Stimulated activated CD4-positive, alpha-beta T cell treated with anti-CD3 and anti-CD28 coated beads, Interleukin-1b, Interleukin-23, amount 100 ng/mL, for 24 hours (primary cell): ENCODE data around the gene DIO3.

Experiments
- DNase-seq, 4 experiments: peaks; one replicate each; pipeline ENCODE4 v3.0.0-alpha.2; 2020; ENCODE audit warnings: low read depth in 4 of 4, low spot score in 1 of 4

Gene DIO3

DNA sequence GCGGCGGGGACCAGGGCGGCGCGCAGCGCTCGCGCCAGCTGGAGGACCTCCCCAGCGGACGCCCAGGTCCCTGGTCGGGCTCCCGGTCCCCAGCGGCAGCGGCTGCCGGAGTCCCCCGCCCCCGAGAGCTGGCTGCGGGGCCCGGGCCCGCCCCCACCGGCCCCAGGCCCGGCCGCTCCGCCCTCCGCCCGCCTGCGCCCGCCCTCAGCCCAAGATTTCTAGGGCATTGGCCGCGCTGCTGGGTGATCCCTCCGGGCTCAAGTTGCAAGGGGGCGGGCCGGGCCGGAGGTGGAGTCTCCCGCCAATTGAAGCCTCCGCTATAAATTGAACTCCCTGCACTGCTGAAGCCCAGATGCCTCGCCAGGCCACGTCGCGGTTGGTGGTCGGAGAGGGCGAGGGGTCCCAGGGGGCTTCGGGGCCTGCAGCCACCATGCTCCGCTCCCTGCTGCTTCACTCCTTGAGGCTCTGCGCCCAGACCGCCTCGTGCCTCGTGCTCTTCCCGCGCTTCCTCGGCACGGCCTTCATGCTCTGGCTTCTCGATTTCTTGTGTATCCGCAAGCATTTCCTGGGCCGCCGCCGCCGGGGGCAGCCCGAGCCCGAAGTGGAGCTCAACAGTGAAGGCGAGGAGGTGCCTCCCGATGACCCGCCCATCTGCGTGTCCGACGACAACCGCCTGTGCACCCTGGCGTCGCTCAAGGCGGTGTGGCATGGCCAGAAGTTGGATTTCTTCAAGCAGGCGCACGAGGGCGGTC, at the start of gene DIO3:
Gene DIO3 (plus strand): TSS at position 351 of the 752 bp plus-strand sequence.
- no peak for DNase-seq

DNA sequence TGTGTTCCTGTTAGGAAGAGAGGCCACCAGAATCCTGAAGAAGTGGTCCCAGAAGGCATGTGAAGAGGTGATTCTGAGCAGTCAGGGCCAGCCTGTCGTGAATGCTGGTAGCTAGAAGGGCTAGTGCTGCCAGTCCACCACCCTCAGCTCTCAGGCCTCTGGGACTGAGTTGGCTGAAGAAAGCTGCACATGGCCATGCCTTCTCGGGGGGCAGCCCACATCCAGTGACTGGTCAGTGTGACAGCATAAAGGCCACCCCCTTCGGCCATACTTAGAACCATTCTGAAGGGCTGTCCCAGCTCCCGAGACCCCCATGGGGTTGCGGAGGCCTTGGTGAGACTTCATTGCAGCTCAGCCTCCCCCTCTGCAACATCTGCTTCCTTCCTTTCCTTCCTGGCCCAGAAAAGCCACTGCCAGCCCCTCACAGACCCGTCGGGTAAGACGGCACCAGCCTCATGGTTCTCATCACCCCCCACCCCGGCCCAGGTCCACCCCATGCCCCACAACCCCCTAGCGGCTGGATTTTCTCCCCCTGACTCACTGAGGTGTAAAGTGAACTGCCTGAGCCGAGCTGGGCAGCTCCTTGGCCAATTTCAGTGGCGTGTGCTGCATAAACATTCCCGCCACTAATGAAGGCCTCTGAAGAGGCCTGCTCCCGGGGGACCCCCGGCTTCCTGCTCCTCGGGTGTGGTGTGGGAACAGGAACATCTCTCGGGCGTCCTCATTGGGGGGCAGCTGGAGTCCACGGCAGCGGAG, 49.5 kb upstream of the DIO3 start:
- DNase-seq: no peak

DNA sequence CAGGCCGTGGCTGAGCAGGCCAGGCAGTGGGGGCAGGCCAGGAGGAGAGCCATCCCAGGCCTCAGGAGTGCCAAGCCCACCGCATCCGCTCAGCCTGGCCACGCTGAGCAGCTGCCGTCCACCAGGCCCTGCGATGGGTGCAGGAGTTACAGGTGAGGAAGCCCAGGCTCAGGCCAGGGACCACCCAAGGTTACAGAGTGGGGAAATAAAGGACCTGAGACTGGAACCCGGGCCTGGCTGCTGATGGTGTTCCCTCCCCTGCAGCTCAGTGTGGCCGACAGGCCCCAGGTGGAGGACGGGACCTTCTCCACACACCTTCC, 49.0 kb upstream of the DIO3 start:
- DNase-seq: no peak

DNA sequence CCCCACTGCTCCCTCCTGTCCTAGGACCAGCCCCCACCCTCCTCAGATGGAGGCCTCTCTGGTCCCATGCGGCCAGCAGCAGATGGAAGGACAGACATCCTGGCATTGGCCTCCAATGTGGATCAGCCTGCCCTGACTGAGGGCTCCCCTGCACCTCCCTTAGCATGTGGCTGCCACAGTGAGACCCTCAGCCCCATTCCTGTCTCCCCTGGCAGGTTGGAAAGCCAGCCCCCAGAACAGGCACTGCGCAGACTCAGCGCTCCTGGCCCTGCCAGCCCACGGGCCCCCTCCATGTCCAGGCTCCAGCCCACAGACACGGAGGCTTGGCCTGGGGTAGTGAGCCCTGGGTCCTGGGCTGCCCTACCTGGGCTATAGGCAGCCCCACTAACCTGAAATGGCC, 47.2 kb upstream of the DIO3 start:
- no peak for DNase-seq

DNA sequence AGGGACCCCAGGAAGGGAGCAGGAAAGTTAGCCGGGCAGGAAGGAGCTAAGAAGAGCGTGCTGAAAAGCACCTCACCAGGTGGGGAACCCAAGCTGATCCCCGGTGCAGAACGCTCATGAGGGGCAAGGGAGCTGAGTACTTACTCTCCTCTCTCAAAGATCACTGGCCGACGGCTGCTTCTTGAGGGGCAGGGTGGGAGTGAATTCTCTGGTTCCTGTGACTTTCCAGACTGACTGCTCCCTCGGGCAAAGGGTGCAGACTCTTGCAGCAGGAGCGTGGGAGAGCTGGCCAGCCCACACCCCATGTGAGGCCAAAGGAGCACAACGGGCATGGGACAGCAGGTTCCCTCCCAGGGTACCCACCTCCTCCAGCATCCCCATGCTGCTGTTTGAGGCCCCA, 44.9 kb upstream of the DIO3 start:
- DNase-seq: no peak

DNA sequence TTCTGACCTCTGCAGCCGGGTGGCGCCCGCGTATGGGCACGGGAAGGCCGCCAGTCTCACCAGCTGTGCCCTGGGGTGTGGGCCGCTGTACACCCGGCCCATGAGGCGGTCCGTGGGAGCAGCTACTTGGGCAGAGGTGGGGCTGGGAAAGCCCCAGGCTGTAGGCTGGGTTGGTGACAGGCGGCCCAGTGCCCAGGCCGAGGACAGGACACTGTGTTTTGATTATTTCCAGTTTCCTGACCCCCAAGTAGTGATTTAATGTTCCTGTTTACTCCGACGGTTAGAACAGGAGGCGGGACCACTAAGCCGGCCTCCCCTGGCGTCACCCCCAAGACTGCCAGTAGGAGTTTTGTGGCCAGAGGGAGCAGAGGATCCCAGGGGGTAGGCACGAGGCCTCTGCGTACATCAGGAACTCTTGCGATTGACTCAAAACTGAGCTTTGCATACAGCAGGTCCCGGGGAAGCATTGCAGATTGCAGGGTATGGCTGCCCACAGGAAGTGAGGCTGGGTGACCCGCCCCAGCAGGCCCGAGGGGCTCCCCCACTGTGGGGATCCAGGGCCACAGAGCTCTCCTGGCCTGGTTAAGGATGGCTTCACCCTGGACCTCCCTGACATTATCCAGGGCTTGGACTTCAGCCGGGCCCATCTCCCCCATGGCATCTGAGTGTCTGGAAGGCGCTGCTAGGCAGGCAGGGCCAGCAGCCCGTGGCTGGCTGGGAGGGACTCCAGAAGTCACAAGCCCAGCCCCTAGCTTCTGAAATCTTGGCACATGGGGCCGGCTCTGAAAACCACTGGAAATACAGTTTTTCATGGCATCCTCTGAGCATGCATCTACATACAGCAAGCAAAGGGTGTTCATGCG, 42.5 kb upstream of the DIO3 start:
- DNase-seq: no peak

DNA sequence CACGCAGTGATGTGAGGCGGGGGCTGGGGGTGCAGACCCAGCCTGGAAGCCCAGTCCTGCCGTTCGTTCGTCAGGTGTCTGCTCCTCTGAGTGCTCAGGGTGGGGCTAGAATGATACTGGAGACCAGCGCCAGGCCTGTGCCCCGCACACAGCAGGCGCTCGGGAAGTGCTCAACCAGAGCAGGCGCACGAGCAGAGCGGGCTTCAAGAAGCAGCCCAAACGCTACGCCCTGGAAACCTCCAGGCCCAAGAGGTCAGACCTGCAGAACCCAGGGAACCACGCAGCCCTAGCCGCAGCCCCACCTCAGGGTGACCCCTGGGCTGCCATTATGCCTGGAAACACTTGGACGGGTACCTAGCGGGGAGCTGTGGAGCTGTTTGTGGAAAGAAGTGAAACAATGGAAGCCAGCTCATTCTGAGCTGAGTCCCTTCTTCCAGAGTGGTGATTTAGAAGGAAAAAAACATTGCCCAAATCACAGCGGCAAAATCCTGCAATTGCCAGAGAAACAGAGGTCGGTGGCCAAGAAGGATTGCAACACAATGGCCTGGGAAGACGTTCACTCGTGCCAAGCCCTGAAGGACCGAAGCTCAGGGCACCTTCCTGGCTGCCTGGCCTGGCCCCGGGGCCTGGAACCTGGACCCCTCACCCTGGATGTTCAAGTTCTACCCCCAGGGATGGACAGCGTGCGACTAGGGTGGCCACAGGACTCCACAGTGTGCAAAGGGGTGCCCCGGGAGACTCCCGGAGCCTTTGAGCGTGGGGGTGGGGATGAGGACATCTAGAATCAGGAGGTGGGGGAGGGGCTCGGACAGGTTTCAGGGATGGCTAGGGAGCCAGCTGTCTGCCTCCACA, 40.4 kb upstream of the DIO3 start:
- DNase-seq: no peak

DNA sequence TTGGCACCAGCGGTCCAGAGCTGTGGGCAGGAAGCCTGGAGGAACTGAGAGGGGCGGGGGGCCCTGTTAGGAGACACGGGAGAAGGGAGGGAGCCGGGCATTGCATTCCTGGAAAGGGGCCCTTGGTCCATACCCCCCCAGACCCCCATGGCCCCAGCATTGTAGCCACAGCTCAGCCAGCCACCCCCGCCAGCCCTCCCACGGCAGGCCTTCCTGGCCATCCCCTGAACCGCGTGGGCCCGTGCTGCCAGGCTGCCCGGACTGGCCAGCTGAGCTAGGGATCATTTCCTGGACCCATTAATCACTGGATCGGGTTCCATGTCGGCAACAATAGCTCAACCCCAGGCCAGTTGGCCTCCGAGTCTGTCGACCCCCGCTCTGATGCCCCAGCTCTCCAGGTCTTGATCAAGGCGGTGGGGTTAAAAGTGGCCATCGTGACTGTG, 39.8 kb upstream of the DIO3 start:
- DNase-seq: no peak

DNA sequence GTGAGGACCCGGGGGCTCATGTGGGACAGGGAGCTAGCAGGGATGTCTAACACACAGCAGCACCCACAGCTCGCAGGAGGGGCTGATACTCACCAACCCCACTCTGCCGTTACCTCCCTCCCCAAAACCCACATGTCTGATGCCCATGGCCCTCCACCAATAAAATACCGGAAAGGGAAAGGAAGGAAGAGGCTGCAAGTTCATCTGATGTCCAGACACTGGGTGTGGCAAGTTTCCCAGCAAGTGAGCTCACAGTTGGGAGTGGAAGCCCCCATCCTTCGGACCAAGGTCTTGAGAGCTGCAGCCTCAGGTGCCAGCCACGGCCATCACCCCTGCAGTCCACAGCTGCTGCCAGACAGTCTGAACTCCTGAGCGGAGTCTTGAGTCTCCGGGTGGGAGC, 39.3 kb upstream of the DIO3 start:
- no peak for DNase-seq

DNA sequence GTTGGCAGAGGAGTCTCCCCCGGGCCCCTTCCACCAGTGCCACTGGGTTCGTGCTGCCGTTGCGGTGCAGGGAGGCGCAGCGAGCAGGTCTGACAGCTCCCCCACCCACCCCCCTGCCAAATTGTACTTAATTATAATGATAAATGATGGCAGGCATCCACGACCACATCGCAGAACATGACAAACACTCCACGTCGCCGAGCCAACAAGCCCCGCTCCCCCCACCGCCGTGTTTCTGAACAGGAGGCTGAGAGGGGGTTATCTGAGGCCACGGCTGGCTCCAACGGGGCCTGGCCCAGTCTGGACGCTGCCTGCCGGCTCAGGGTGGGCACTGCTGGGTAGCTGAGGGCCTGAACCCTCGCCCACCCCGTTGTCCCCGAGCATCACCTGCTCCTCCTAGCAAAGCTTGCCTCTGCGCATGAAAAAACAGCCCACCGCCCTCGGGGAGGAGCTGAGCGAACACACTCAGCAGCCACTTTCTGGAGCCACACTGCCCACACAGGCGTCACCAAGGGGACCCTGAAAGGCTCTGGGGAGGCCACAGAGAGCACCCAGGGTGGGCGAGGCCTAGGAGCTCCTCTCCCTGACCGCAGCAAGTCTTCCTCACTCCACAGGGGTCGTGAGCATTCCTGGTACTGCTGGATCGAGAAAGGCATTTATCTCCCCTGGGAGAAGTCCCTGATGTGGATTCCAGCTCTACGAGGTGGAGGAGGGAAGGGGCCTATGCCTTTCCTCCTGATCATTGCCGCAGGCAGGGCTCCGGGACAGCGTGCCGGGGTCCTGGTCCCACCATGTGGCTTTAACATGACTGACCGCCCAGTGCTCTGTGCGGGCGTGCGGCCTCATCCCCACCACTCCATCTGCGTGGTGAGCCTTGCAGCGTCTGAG, 35.4 kb upstream of the DIO3 start:
- no peak for DNase-seq

DNA sequence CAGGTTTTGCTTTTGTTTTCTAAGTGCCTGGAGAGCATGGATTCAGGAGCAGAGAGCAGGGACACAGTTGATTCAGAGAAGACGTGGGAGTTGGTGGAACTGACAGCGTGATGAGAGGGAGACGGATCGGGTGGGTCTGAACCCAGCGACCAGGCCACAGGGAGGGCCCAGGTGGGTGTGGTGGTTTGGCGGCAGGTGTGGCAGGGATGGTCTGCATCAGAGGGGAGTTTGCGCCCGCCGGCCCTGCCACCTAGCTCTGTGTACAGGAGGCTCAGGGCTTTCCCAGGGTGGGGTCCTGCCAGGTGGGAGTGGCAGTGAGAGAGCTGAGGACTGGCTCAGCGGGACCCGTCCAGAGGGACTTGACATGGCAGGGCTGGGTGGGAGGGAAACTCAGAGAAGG, 33.3 kb upstream of the DIO3 start:
- no peak for DNase-seq

DNA sequence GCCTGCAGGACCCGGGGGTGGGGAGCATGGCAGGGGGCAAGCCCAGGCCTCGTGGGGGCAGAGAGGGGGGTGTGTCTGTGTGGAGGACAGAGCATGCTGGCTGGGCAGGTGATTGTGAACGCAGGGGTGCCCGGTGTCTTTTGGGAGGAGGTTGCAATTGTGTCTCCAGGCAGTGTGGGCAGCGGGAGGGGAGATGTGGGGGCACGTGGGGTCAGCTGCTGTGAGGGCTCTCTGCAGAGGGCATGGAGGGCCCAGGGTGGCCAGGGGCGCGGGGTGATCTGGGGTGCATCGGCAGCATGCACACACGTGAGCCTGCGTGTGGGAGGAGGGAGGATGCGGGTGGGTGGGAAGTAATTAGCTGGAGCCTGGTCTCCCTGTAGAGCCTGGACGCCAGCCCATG, 32.2 kb upstream of the DIO3 start:
- no peak for DNase-seq

DNA sequence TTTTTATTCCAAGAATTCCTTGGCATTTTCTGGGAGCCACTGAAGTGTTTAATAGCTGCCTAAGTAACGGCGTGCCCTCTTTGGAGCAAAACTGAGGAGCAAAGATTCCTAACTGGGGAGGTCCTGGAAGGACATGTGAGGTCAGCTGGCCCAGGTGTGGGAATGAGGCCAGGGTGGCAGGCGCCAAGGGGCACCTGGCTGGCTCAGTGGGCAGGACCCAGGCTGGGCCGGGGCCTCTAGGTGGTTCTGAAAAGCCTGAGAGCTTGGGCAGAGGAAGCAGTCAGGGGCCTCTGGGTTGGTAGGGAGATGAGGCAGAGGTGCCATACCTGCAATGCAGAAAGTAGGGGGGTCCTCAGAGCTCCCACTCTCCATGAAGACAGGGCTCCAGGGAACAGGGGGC, 27.1 kb upstream of the DIO3 start:
- no peak for DNase-seq

DNA sequence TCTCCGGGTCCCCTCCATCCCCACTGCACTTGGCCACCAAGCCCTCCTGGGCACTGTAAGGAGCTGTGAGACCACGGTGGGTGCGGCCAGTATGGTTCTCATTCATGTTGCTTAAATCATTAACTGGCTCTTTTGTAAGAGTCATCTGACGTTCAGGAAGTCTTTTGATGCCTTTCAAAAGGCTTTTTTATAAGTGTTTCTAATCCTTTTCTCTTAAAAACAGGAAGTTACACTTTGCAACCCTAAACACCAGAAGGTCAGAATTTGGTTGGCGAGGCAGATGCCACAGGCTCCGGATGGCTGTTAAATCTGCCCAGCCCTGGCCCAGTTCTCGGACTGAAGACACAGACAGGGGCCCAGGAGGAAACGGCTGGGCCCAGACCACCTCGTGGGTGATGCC, 26.1 kb upstream of the DIO3 start:
- DNase-seq: no peak

DNA sequence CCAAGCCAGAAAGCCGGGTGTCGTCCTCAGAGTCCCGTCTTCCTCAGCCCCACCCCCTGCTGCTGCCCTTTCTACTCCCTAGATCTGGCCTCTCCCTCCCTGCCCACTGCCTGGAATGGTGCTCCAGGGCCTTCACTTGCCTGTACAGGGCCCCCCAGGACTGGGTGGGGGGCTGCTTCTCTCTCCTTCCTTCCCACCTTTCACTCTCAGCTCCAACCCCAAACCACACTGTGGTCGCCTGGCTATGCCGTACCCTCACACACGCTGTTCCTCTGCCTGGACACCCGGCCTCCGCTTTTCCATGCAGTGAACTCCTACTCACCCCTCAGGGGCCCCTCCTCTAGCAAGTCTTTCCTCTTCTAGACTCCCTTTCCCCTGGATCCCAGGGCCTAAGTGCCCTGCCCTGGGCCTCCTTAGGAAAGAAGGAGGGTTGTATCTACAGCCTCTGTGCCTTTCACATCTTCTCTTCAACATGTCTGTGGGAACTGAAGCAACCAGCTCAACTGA, 25.5 kb upstream of the DIO3 start:
- no peak for DNase-seq

DNA sequence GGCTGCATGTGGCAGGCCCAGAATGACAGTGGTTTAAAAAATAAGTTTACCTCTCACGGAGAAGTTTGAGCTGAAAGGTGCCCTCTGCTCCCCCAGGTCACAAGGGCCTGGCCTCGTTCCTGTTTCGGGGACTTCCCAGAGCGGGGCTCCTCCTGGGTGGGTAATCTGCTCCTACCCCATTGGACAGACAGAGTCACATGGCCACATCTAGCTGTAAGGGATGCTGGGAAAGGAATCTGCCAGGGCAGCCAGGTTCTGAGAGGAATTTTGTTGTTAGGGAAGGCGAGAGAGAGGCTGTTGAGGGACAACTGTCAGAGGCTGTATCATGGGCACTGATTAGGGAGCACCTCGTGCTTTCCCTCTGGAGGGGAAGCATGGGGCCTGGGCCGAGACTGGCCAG, 24.0 kb upstream of the DIO3 start:
- no peak for DNase-seq

DNA sequence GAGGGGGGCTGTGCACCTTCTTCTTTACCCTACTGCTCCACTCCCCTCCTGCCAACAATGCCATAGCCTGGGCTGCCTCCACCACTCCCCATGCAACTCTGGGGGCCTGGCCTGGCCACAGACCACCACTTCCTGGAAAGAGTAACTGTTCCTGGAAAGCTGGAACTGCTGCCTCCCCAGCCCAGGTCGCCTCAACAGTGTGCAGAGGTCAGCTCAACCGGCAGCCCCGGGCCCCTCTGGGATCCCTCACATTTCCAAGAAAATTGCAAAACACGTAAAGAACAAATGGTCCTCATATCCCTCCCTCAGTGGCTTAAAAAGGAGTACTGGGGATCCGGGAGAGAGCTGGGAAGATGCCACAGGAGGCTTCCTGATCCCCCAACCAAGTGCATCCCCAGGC, 22.4 kb upstream of the DIO3 start:
- no peak for DNase-seq

DNA sequence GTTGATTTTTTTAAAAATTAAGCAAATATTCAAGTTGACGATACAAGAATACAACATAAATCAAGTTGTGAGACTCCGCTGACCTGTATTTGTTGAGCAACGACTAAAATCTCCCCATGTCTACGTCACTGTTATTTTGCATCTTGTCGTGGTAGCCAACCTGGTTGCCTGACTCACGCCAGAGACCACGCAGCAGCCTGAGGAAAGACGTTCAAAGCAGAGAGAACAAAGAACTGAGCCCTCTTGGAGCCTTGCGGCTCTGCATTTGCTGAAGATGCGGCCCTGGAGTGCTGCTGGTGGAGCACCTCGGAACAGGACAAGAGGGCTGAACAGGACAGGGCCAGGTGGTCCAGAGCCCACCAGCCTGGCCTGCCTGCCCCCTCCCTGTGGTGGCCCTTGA, 21.4 kb upstream of the DIO3 start:
- no peak for DNase-seq

DNA sequence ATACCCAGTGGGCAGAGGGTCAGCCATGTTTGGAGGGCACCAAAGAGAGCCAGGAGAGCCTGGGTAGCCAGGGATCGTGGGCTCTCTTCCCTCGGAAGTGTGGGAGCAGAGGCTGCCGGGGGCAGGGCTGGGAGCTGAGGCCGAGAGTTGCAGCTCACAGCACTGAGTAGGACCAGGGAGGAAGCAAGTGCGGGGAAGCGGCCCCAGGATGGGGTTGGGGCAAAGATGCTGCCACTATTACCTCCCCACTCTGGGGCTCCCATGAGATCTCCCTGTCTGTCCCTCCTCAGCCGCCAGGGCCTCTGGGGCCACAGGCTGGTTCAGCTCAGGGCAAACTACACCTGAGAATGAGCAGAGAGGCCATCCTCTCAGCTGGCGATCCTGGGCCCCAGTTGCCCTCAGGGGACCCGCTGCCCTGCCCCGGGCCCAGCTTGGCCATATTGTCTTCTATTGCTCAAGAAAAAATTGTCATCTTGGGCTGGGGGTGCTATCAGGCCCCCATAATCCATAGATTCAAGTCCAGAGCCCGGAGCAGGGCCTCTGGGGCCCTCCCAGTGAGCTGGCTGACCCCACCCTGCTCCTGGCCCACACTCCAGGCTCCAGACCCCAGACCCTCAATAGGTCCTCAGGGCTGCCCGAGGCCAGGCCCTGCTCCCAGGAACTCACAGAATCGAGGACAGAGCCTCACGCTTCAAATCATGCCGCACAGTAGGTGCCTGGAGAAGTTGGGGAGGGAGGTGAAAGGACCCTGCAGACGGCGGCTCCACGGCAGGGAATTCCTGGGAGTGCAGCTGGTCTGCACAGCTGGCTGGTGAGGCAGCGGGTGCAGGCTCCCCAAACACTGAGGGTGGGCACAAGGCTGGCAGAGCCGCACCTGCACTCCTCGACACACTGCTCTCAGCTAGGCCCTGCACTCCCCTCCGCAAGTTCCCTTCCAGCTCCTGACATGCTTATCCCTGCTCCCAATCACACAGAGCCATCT, 20.5 kb upstream of the DIO3 start:
- no peak for DNase-seq
